ENCODE data around the gene HCN1. TPM values are rescaled to one million over a fixed set of nuclear protein-coding genes. Genes with fewer than 3 reads are reported as not detected.

HCN1 gene
- total and polyA plus RNA-seq, 2 donors: 0.02 to 0.05 TPM

GRCh38 chr5:45639040-45639439 is 57.1 kb downstream of the HCN1 start:
- H3K9me3 ChIP-seq (ENCODE audit: control insufficient read depth in 2 of 2, insufficient read depth in 1 of 2, low read length in 1 of 2): no peaks in the 10 kb centered on the region
- no peak for DNase-seq (ENCODE audit: low read depth in 6 of 9, low spot score in 9 of 9)
- H3K27ac ChIP-seq (ENCODE audit: low read depth in 1 of 2, low read length in 1 of 2): no peak overlapping the region
- H3K27me3 ChIP-seq (ENCODE audit: control insufficient read depth in 2 of 2, insufficient read depth in 1 of 2, low read length in 1 of 2): no peaks in the 10 kb centered on the region
- no peaks in the 10 kb centered on the region for H3K36me3 ChIP-seq (ENCODE audit: control insufficient read depth in 2 of 2, insufficient read depth in 2 of 2, low read length in 1 of 2)
- H3K4me1 ChIP-seq (ENCODE audit: control insufficient read depth in 2 of 2, insufficient read depth in 2 of 2, low read length in 2 of 2): no peaks in the 10 kb centered on the region
- 71% methylated on average over 2 of the region's 2 CpGs for WGBS
- H3K4me3 ChIP-seq (ENCODE audit: low read length in 2 of 2): no peak overlapping the region

GRCh38 chr5:45627076-45627656 is 69.0 kb downstream of the HCN1 start:
- no peaks in the 10 kb centered on the region for H3K9me3 ChIP-seq (ENCODE audit: control insufficient read depth in 2 of 2, insufficient read depth in 1 of 2, low read length in 1 of 2)
- 81% methylated on average over 2 of the region's 2 CpGs for WGBS
- no peak for DNase-seq (ENCODE audit: low read depth in 6 of 9, low spot score in 9 of 9)
- no peaks in the 10 kb centered on the region for H3K36me3 ChIP-seq (ENCODE audit: control insufficient read depth in 2 of 2, insufficient read depth in 2 of 2, low read length in 1 of 2)
- no peaks in the 10 kb centered on the region for H3K27me3 ChIP-seq (ENCODE audit: control insufficient read depth in 2 of 2, insufficient read depth in 1 of 2, low read length in 1 of 2)
- no peaks in the 10 kb centered on the region for H3K4me1 ChIP-seq (ENCODE audit: control insufficient read depth in 2 of 2, insufficient read depth in 2 of 2, low read length in 2 of 2)
- H3K4me3 ChIP-seq (ENCODE audit: low read length in 2 of 2): no peak overlapping the region
- no peak overlapping the region for H3K27ac ChIP-seq (ENCODE audit: low read depth in 1 of 2, low read length in 1 of 2)

GRCh38 chr5:45623832-45624231 is 72.3 kb downstream of the HCN1 start:
- Histone ChIP-seq H3K9me3 (ENCODE audit: control insufficient read depth in 2 of 2, insufficient read depth in 1 of 2, low read length in 1 of 2) (no peaks in the 10 kb centered on the region), H3K36me3 (ENCODE audit: control insufficient read depth in 2 of 2, insufficient read depth in 2 of 2, low read length in 1 of 2) (no peaks in the 10 kb centered on the region), H3K27ac (ENCODE audit: low read depth in 1 of 2, low read length in 1 of 2) (no peak overlapping the region), H3K4me3 (ENCODE audit: low read length in 2 of 2) (no peak overlapping the region), H3K4me1 (ENCODE audit: control insufficient read depth in 2 of 2, insufficient read depth in 2 of 2, low read length in 2 of 2) (no peaks in the 10 kb centered on the region), H3K27me3 (ENCODE audit: control insufficient read depth in 2 of 2, insufficient read depth in 1 of 2, low read length in 1 of 2) (no peaks in the 10 kb centered on the region)
- DNase-seq (ENCODE audit: low read depth in 6 of 9, low spot score in 9 of 9): no peak
- 63% methylated on average over 1 of the region's 1 CpG for WGBS

GRCh38 chr5:45622365-45622764 is 73.8 kb downstream of the HCN1 start:
- DNase-seq (ENCODE audit: low read depth in 6 of 9, low spot score in 9 of 9): no peak
- H3K36me3 ChIP-seq (ENCODE audit: control insufficient read depth in 2 of 2, insufficient read depth in 2 of 2, low read length in 1 of 2): no peaks in the 10 kb centered on the region
- no peaks in the 10 kb centered on the region for H3K9me3 ChIP-seq (ENCODE audit: control insufficient read depth in 2 of 2, insufficient read depth in 1 of 2, low read length in 1 of 2)
- H3K4me3 ChIP-seq (ENCODE audit: low read length in 2 of 2): no peak overlapping the region
- no peak overlapping the region for H3K27ac ChIP-seq (ENCODE audit: low read depth in 1 of 2, low read length in 1 of 2)
- no peaks in the 10 kb centered on the region for H3K4me1 ChIP-seq (ENCODE audit: control insufficient read depth in 2 of 2, insufficient read depth in 2 of 2, low read length in 2 of 2)
- H3K27me3 ChIP-seq (ENCODE audit: control insufficient read depth in 2 of 2, insufficient read depth in 1 of 2, low read length in 1 of 2): no peaks in the 10 kb centered on the region

- Histone ChIP-seq H3K27ac (ENCODE audit: low read depth in 1 of 2, low read length in 1 of 2) (no peak overlapping the region), H3K27me3 (ENCODE audit: control insufficient read depth in 2 of 2, insufficient read depth in 1 of 2, low read length in 1 of 2) (no peaks in the 10 kb centered on the region)
- WGBS: 77% methylated on average over 3 of the region's 3 CpGs
Measured at GRCh38 chr5:45617859-45618416, 78.2 kb downstream of the HCN1 start.

GRCh38 chr5:45609661-45610060 is 86.5 kb downstream of the HCN1 start:
- H3K4me3 ChIP-seq (ENCODE audit: low read length in 2 of 2): no peak overlapping the region
- H3K4me1 ChIP-seq (ENCODE audit: control insufficient read depth in 2 of 2, insufficient read depth in 2 of 2, low read length in 2 of 2): no peaks in the 10 kb centered on the region
- no peaks in the 10 kb centered on the region for H3K27me3 ChIP-seq (ENCODE audit: control insufficient read depth in 2 of 2, insufficient read depth in 1 of 2, low read length in 1 of 2)
- DNase-seq (ENCODE audit: low read depth in 6 of 9, low spot score in 9 of 9): no peak
- no peak overlapping the region for H3K27ac ChIP-seq (ENCODE audit: low read depth in 1 of 2, low read length in 1 of 2)
- H3K9me3 ChIP-seq (ENCODE audit: control insufficient read depth in 2 of 2, insufficient read depth in 1 of 2, low read length in 1 of 2): no peaks in the 10 kb centered on the region
- no peaks in the 10 kb centered on the region for H3K36me3 ChIP-seq (ENCODE audit: control insufficient read depth in 2 of 2, insufficient read depth in 2 of 2, low read length in 1 of 2)
- WGBS: 91% methylated on average over 3 of the region's 3 CpGs

More at GRCh38 chr5:45617859-45618416, 78.2 kb downstream of the HCN1 start:
- no peaks in the 10 kb centered on the region for H3K36me3 ChIP-seq (ENCODE audit: control insufficient read depth in 2 of 2, insufficient read depth in 2 of 2, low read length in 1 of 2)
- no peaks in the 10 kb centered on the region for H3K4me1 ChIP-seq (ENCODE audit: control insufficient read depth in 2 of 2, insufficient read depth in 2 of 2, low read length in 2 of 2)
- no peak for DNase-seq (ENCODE audit: low read depth in 6 of 9, low spot score in 9 of 9)
- H3K9me3 ChIP-seq (ENCODE audit: control insufficient read depth in 2 of 2, insufficient read depth in 1 of 2, low read length in 1 of 2): no peaks in the 10 kb centered on the region
- H3K4me3 ChIP-seq (ENCODE audit: low read length in 2 of 2): no peak overlapping the region

GRCh38 chr5:45604092-45604491 is 92.1 kb downstream of the HCN1 start:
- DNase-seq (ENCODE audit: low read depth in 6 of 9, low spot score in 9 of 9): no peak
- 52% methylated on average over 2 of the region's 2 CpGs for WGBS
- H3K36me3 ChIP-seq (ENCODE audit: control insufficient read depth in 2 of 2, insufficient read depth in 2 of 2, low read length in 1 of 2): no peaks in the 10 kb centered on the region
- no peak overlapping the region for H3K4me3 ChIP-seq (ENCODE audit: low read length in 2 of 2)
- no peaks in the 10 kb centered on the region for H3K9me3 ChIP-seq (ENCODE audit: control insufficient read depth in 2 of 2, insufficient read depth in 1 of 2, low read length in 1 of 2)
- no peaks in the 10 kb centered on the region for H3K27me3 ChIP-seq (ENCODE audit: control insufficient read depth in 2 of 2, insufficient read depth in 1 of 2, low read length in 1 of 2)
- no peak overlapping the region for H3K27ac ChIP-seq (ENCODE audit: low read depth in 1 of 2, low read length in 1 of 2)
- H3K4me1 ChIP-seq (ENCODE audit: control insufficient read depth in 2 of 2, insufficient read depth in 2 of 2, low read length in 2 of 2): no peaks in the 10 kb centered on the region

GRCh38 chr5:45601424-45601823 is 94.8 kb downstream of the HCN1 start:
- Histone ChIP-seq H3K4me3 (ENCODE audit: low read length in 2 of 2) (no peak overlapping the region), H3K27me3 (ENCODE audit: control insufficient read depth in 2 of 2, insufficient read depth in 1 of 2, low read length in 1 of 2) (no peaks in the 10 kb centered on the region), H3K4me1 (ENCODE audit: control insufficient read depth in 2 of 2, insufficient read depth in 2 of 2, low read length in 2 of 2) (no peaks in the 10 kb centered on the region), H3K9me3 (ENCODE audit: control insufficient read depth in 2 of 2, insufficient read depth in 1 of 2, low read length in 1 of 2) (no peaks in the 10 kb centered on the region), H3K27ac (ENCODE audit: low read depth in 1 of 2, low read length in 1 of 2) (no peak overlapping the region), H3K36me3 (ENCODE audit: control insufficient read depth in 2 of 2, insufficient read depth in 2 of 2, low read length in 1 of 2) (no peaks in the 10 kb centered on the region)
- WGBS: 78% methylated on average over 3 of the region's 3 CpGs
- no peak for DNase-seq (ENCODE audit: low read depth in 6 of 9, low spot score in 9 of 9)

GRCh38 chr5:45596320-45596719 is 99.9 kb downstream of the HCN1 start:
- Histone ChIP-seq H3K9me3 (ENCODE audit: control insufficient read depth in 2 of 2, insufficient read depth in 1 of 2, low read length in 1 of 2) (no peaks in the 10 kb centered on the region), H3K27me3 (ENCODE audit: control insufficient read depth in 2 of 2, insufficient read depth in 1 of 2, low read length in 1 of 2) (no peaks in the 10 kb centered on the region), H3K4me1 (ENCODE audit: control insufficient read depth in 2 of 2, insufficient read depth in 2 of 2, low read length in 2 of 2) (no peaks in the 10 kb centered on the region), H3K36me3 (ENCODE audit: control insufficient read depth in 2 of 2, insufficient read depth in 2 of 2, low read length in 1 of 2) (no peaks in the 10 kb centered on the region), H3K27ac (ENCODE audit: low read depth in 1 of 2, low read length in 1 of 2) (no peak overlapping the region), H3K4me3 (ENCODE audit: low read length in 2 of 2) (no peak overlapping the region)
- no peak for DNase-seq (ENCODE audit: low read depth in 6 of 9, low spot score in 9 of 9)

All from thymus (tissue), 11 donors.